Naive B cell (primary cell): ENCODE results near the gene SCYGR1. TPM values are rescaled to one million over a fixed set of nuclear protein-coding genes. Genes with fewer than 3 reads are reported as not detected.
"Not testable (repeated sequence)": the region's sequence is repeated elsewhere in the genome, so short reads cannot be mapped to it uniquely, and the experiment has no call there.

Experiments
- ATAC-seq, 2 donors: fragments of 150-1000 bp; cut with Tn5 transposase; 2 replicates each; pipeline ENCODE4 v1.10.0; 2021; ENCODE audit warnings: low read depth in 2 of 2, mild to moderate bottlenecking in 2 of 2, moderate library complexity in 2 of 2
- DNase-seq: peaks from one replicate; pipeline ENCODE4 v3.0.0; 2022
- H3K27ac Mint-ChIP-seq, 6 donors: one replicate each; pipeline ENCODE4 v1.8.0; 2020 to 2022; ENCODE audit warnings: mild to moderate bottlenecking in 6 of 6, mixed read lengths in 6 of 6, moderate library complexity in 5 of 6, inconsistent platforms in 2 of 6
- H3K27me3 Mint-ChIP-seq, 3 donors: one replicate each; pipeline ENCODE4 v1.8.0; 2021 to 2022; ENCODE audit warnings: mixed read lengths in 3 of 3, mild to moderate bottlenecking in 1 of 3
- H3K36me3 Mint-ChIP-seq, 2 donors: one replicate each; pipeline ENCODE4 v1.8.0; 2020 to 2022; ENCODE audit warnings: mixed read lengths in 2 of 2, inconsistent platforms in 1 of 2, mild to moderate bottlenecking in 1 of 2
- H3K4me1 Mint-ChIP-seq, 3 donors: one replicate each; pipeline ENCODE4 v1.8.0; 2020 to 2022; ENCODE audit warnings: mixed read lengths in 3 of 3, inconsistent platforms in 1 of 3, mild to moderate bottlenecking in 1 of 3, moderate library complexity in 1 of 3
- H3K4me3 Mint-ChIP-seq, 8 donors: one replicate each; pipeline ENCODE4 v1.8.0; 2020 to 2022; ENCODE audit warnings: mild to moderate bottlenecking in 8 of 8, mixed read lengths in 8 of 8, moderate library complexity in 8 of 8, inconsistent platforms in 2 of 8
- H3K9me3 Mint-ChIP-seq, 7 donors: one replicate each; pipeline ENCODE4 v1.8.0; 2020 to 2022; ENCODE audit warnings: mixed read lengths in 7 of 7, mild to moderate bottlenecking in 5 of 7, inconsistent platforms in 2 of 7, moderate library complexity in 1 of 7
- polyA plus RNA-seq, 6 donors: library from polyadenylated mRNA; unstranded; fragments of 300-500 nt; fragmentation: Illumina TruSeq; gene quantifications; one replicate each; pipeline ENCODE4 v1.2.3, GENCODE V29; 2021; ENCODE audit warnings: low read depth in 6 of 6

The SCYGR1 gene, protein sequence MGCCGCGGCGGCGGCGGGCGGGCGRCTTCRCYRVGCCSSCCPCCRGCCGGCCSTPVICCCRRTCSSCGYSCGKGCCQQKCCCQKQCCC
- not detected for polyA plus RNA-seq

DNA sequence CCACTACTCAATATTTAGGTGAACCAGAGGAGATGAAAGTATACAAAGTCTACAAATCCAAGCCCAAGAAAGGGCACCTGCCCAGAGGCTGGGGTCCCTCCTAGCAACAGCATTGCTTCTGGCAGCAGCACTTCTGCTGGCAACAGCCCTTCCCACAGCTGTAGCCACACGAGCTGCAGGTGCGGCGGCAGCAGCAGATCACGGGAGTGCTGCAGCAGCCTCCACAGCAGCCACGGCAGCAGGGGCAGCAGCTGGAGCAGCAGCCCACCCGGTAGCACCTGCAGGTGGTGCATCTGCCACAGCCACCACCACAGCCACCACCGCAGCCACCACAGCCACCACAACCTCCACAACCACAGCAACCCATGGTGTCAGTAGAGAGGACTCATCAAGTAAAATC is at the start of gene SCYGR1:
Gene SCYGR1 (minus strand): TSS at position 367 of the 400 bp plus-strand sequence. CDS start 0 bp downstream, at position 367.
- Mint-ChIP-seq H3K4me1 (peaks cover 34 to 37% (median 36%) of the 10 kb centered on the region in 3 donors), H3K4me3 (peak within 1 kb of the TSS in 3 of 8 donors; percentile 35 to 56 (median 53)), H3K27ac (peak within 1 kb of the TSS; percentile 89 to 98 (median 96)), H3K36me3 (peaks cover 0 to 11% of the 10 kb centered on the region in 2 donors)
- not testable (repeated sequence) for H3K9me3 Mint-ChIP-seq, H3K27me3 Mint-ChIP-seq, ATAC-seq, DNase-seq

DNA sequence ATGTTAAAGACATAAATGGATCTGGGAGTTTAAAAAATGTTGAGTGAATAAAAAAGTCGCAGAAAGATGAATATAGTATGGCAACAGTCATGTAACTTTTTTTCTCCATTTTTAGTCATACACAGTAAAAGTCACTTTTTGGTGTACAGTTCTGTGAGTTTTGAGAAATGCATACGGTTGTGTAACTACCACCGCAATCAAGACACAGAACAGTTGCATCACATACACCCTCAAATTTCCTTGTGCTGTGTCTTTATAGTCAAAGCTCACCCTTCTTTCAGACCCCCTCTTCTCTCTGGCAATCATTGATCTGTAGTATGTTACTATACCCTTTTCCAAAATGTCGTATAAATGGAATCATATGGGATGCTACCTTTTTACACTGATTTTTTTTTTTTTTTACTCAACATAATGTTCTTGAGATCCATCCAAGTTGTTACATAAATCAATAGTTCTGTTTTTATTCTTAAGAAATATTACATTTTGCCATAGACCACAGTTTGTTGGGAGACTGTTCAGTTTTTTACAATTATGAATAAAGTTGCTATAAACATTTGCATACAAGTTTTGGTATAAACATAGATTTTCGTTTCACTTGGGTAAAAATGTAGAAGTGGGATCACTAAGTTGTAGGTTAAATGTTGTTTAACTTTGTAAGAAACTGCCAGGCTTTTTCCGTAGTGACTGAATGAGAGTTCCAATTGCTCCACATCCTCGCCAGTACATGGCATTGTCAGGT is 48.9 kb upstream of the SCYGR1 start:
- no peak for ATAC-seq
- no peak for DNase-seq

DNA sequence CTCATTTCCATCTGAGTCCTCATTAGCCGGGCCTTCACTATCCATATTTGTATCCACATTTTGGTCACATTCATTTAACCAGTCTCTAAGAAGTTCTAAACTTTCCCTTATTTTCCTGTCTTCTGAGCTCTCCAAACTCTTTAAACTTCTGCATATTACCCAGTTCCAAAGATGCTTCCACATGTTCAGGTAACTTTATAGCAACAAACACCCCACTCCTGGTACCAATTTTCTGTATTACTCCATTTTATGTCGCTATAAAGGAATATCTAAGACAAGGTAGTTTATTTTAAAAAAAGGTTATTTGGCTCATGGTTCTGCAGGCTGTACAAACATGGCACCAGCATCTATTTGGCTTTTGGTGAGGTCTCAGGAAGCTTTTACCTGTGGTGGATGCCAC is 45.4 kb upstream of the SCYGR1 start:
- H3K4me3 Mint-ChIP-seq, result no peak overlapping the region
- peaks cover 0 to 21% (median 11%) of the 10 kb centered on the region in 3 donors for H3K27me3 Mint-ChIP-seq

More for the DNA sequence above, 48.9 kb upstream of the SCYGR1 start:
- H3K27me3 Mint-ChIP-seq, result peaks cover 0 to 14% (median 6%) of the 10 kb centered on the region in 3 donors
- peak overlapping the region in 1 of 6 donors; percentile 45 for H3K27ac Mint-ChIP-seq
- H3K9me3 Mint-ChIP-seq, result peaks cover 8 to 25% (median 12%) of the 10 kb centered on the region in 7 donors
- H3K4me1 Mint-ChIP-seq, result no peaks in the 10 kb centered on the region
- no peak overlapping the region for H3K4me3 Mint-ChIP-seq
- peaks cover 6 to 13% of the 10 kb centered on the region in 2 donors for H3K36me3 Mint-ChIP-seq

DNA sequence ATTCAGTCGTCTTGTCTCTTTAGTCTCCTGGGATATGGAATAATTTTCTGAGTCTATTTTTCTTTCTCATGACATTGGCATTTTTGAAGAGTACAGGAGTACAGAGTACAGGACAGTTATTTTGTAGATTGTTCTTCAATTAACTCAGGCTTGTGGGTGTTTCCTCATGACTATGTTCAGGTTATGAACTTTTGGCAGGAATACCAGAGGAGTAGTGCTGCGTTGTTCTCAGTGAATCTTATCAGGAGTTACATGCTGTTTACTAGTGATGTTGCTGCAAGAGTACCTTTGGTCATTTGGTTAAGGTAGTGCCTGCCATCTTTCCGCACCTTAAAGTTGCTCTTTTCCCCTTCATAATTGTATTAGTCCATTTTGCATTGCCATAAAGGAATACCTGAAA is 42.9 kb upstream of the SCYGR1 start:
- Mint-ChIP-seq H3K27me3 (peaks cover 0 to 22% (median 11%) of the 10 kb centered on the region in 3 donors), H3K27ac (no peak overlapping the region), H3K9me3 (peaks cover 8 to 25% (median 12%) of the 10 kb centered on the region in 7 donors), H3K4me1 (peaks cover 0 to 5% (median 0%) of the 10 kb centered on the region in 3 donors), H3K4me3 (no peak overlapping the region), H3K36me3 (peaks cover 11 to 13% of the 10 kb centered on the region in 2 donors)
- DNase-seq (no peak), ATAC-seq (no peak)

More for the DNA sequence above, 45.4 kb upstream of the SCYGR1 start:
- H3K36me3 Mint-ChIP-seq, result peaks cover 11 to 13% of the 10 kb centered on the region in 2 donors
- H3K27ac Mint-ChIP-seq, result peak overlapping the region in 1 of 6 donors; percentile 47
- ATAC-seq (no peak), DNase-seq (no peak)
- peaks cover 8 to 25% (median 12%) of the 10 kb centered on the region in 7 donors for H3K9me3 Mint-ChIP-seq
- peaks cover 0 to under 1% (median 0%) of the 10 kb centered on the region in 3 donors for H3K4me1 Mint-ChIP-seq

DNA sequence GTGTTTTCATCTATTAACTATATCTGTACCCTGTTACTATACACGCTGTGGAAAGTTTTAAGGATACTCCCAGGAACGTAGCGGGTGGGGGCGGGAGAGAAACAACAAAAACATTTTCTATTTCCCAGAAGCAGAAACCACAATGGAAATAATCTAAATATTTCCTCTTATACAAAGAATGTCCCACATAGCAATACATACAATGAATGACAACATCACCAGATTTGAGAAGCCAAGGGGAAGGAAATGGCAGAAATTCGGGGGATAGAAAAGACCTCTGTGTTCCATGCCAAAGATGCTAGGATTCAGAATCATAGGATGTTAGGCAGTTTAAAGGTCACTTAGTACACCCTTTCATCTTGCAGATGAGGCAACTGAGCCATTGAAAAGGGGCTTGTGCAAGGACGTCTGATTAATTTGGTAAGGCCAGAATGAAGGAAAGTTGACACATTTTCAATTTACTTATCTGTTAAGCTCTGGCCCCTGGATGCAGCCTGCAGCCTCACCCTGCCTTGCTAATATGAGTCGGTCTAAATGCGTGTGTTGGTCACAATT is 41.1 kb upstream of the SCYGR1 start:
- Mint-ChIP-seq H3K9me3 (peaks cover 8 to 17% (median 12%) of the 10 kb centered on the region in 7 donors), H3K27ac (peak overlapping the region in 1 of 6 donors; percentile 49), H3K27me3 (peaks cover under 1 to 24% (median 11%) of the 10 kb centered on the region in 3 donors), H3K36me3 (peaks cover 11 to 13% of the 10 kb centered on the region in 2 donors), H3K4me3 (no peak overlapping the region), H3K4me1 (peaks cover 0 to 5% (median 0%) of the 10 kb centered on the region in 3 donors)
- DNase-seq, result no peak
- no peak for ATAC-seq

DNA sequence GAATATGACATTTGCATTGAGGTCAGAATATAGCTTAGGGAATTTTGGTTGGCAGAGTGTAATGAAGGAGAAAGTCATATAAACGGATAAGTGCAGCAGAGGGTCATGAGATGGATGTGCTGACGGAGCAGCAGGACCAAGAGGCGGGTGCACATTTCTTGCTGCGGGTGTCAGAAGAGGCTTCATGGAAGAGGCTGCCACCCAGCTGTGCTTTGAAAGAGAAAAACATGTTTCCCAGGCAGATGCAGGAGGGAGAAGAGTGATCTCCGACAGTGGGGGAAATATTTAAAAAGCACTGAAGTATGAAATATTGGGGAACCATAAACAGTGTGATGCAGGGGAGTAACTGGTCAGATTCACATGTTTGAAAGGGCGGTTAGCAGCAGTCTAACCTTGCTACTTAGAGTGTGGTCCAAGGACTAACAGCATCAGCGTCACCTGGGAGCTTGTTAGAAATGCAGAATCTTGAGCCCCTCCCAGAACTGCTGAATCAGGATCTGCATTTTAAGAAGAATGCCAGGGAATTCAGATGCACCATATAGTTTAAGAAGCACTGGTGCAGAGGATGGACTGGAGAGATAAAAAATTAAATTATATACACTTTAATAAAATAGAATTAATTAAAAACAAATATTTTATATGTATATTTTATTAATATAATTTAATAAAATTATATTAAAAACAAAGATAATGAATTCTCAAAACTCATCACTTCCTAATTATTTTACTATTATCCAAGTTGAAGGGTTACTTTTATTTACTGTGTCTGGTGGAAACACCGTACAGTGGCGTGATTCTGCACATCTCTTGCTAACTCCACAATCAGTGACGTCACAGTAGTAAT is 36.1 kb upstream of the SCYGR1 start:
- ATAC-seq (no peak), DNase-seq (no peak)
- Mint-ChIP-seq H3K4me1 (peaks cover 0 to 5% (median 0%) of the 10 kb centered on the region in 3 donors), H3K4me3 (no peak overlapping the region), H3K36me3 (no peaks in the 10 kb centered on the region), H3K27ac (no peak overlapping the region), H3K9me3 (no peaks in the 10 kb centered on the region), H3K27me3 (peaks cover 5 to 14% (median 8%) of the 10 kb centered on the region in 3 donors)

DNA sequence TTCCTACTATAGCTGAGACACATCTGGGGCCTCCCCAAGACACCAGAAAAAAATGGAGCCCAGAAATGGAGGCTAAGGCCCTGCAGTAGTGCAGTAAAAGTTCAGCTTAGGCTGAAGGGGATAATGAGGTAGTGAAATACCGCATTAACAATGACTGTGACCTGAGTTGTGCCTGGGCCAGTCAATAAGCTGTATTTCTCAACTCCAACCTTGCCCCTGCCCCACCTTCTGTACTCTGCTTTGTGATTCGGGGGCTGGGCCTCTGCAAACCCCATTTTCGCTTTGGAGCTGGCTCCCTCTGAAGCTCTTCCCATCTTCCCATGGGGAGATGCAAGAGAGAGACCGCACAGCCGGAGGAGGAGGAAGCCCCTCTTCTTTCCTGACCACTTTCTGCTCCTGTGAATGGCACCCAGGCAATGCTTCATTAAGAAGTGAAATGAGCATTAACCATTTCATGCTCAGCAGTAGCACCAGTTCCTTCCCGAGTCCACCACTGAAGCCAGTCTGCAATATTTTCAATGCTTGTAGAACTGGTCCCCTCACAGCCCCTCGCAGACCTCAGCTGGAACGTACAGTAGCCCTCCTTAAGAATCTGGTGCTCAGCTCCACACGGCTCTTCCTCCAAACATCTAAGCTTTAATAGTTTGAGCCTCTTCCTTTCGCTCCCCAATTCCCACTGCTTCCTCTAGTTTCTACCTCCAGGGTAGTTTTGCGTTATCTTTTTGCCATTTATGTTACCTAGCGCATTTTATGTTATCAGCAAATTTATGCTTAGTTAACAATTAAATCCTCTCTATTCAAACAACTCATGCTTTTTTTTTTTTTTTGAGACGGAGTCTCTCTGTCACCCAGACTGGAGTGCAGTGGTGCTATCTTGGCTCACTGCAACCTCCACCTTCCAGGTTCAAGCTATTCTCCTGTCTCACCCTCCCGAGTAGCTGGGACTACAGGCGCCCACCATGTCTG is 32.6 kb upstream of the SCYGR1 start:
- DNase-seq, result no peak
- H3K36me3 Mint-ChIP-seq, result no peaks in the 10 kb centered on the region
- H3K9me3 Mint-ChIP-seq, result no peaks in the 10 kb centered on the region
- no peak for ATAC-seq
- no peak overlapping the region for H3K4me3 Mint-ChIP-seq
- peaks cover 0 to 8% (median 6%) of the 10 kb centered on the region in 3 donors for H3K27me3 Mint-ChIP-seq
- peak overlapping the region in 2 of 6 donors; percentile 42 to 47 for H3K27ac Mint-ChIP-seq
- H3K4me1 Mint-ChIP-seq, result peaks cover 12 to 17% (median 14%) of the 10 kb centered on the region in 3 donors

DNA sequence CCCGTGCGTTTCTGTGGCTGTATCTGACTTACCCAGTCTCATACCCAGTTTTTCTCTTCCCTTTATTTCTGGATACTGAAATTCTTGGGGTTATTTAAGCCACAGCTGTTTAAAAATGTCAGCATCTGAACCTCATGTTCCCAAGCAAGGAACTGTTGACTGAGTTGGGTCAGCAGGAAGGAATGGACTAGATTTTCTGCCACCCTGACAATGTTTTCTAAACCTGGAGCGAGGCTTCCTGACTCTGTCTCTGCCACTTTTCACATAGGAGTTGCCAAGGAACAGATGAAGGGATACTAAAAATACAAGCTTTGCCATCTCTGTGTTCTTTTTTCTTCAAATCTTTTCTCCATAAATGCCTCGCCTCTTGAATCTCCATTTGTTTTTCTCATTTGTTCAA is 29.0 kb upstream of the SCYGR1 start:
- peak overlapping the region in 2 of 6 donors; percentile 11 to 52 for H3K27ac Mint-ChIP-seq
- H3K9me3 Mint-ChIP-seq, result peaks cover 0 to 2% (median 0%) of the 10 kb centered on the region in 7 donors
- ATAC-seq (no peak), DNase-seq (no peak)
- no peaks in the 10 kb centered on the region for H3K27me3 Mint-ChIP-seq
- H3K4me1 Mint-ChIP-seq, result peaks cover 20 to 29% (median 23%) of the 10 kb centered on the region in 3 donors
- no peak overlapping the region for H3K4me3 Mint-ChIP-seq
- H3K36me3 Mint-ChIP-seq, result no peaks in the 10 kb centered on the region

DNA sequence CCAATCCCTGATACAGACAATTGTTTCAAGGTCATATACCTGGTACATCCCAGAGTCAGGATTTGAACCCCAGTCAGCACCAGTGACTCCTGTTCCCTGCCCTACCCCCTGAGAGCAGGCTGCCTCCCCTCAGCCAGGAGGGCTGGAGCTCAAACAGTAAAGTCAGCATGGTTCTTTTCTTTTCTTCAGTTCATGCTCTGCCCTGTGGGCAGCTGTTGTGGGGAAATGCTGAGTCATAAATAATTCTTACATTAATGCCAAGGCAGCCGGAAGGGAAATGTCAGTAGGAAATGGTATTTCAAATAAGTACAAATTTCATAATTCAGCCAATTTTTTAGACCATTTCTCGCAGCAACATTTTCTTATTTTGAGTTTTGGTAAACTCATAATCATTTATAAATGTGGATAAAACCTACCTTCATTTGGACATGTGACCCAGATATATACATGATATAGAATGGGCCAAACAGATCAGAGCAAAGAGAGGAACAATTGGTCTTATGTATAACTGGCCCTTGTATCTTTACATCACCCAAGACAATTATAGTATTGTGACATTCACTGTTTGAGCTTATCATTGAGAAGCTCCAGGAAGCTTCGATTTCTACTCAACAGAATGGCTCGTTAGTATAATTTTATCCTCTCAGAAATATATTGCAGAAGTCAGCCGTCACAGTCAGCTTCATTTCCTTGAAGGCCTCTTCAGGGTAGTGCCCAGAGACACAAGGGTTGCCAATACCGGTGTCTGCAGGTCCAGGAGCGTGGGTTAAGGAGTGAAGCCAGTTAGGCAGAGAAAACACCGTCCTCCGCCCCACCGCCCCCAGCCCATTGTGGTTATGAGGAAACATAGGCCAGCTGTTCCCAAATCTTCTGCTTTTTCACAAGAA is 28.0 kb upstream of the SCYGR1 start:
- Mint-ChIP-seq H3K4me1 (peaks cover 29 to 38% (median 32%) of the 10 kb centered on the region in 3 donors), H3K27me3 (no peaks in the 10 kb centered on the region), H3K9me3 (peaks cover 0 to 2% (median 0%) of the 10 kb centered on the region in 7 donors), H3K4me3 (peak overlapping the region in 6 of 8 donors; percentile 2 to 62 (median 34)), H3K36me3 (no peaks in the 10 kb centered on the region), H3K27ac (peak overlapping the region in 5 of 6 donors; percentile 2 to 87 (median 58))
- peak; percentile 24 for DNase-seq
- ATAC-seq, result peak; percentile 52 to 60

DNA sequence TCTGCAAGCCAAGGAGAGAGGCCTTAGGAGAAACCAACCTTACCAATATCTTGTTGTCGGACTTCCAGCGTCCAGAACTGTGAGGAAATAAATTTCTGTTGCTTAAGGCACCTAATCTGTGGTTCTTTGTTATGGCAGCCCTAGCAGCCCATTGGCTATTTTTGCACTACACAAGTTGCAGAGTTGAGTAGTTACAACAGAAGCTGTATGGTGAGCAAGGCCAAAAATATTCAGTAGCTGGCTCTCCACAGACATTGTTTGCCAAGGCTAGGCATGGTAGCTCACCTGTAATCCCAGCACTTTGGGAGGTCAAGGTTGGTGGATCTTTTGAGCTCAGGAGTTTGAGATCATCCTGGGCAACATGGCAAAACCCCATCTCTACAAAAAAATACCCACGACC is 27.1 kb upstream of the SCYGR1 start:
- Mint-ChIP-seq H3K4me1 (peaks cover 33 to 42% (median 35%) of the 10 kb centered on the region in 3 donors), H3K9me3 (peaks cover 0 to 2% (median 0%) of the 10 kb centered on the region in 7 donors), H3K36me3 (no peaks in the 10 kb centered on the region), H3K27ac (peak overlapping the region in 2 of 6 donors; percentile 58 to 60), H3K27me3 (no peaks in the 10 kb centered on the region), H3K4me3 (no peak overlapping the region)
- no peak for DNase-seq
- ATAC-seq, result no peak

DNA sequence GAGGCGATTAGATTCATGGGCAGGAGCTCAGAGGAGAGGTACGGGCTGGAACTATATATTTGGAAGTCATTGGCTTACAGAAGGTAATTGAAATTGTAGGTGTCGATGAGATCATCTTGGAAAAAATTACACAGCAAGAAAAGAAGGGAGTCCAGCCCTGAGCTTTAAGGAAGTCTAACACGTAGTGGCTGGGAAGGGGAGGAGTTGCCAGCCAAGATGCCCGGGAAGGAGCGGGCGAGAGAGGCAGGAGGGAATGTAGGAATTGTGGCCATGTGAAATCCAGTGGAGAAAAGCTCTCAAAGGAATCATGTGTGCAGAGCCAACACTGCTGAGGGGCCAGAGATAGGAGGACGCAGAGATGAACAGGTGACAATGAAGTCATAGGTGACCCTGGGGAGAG is 25.6 kb upstream of the SCYGR1 start:
- Mint-ChIP-seq H3K9me3 (peaks cover 0 to 2% (median 0%) of the 10 kb centered on the region in 7 donors), H3K36me3 (no peaks in the 10 kb centered on the region), H3K4me1 (peaks cover 33 to 42% (median 35%) of the 10 kb centered on the region in 3 donors), H3K27me3 (no peaks in the 10 kb centered on the region), H3K4me3 (peak overlapping the region in 1 of 8 donors; percentile 57), H3K27ac (peak overlapping the region in 3 of 6 donors; percentile 1 to 66 (median 5))
- DNase-seq (no peak), ATAC-seq (no peak)
